Measurements from ENCODE around the gene GRPR.

GRPR gene

DNA sequence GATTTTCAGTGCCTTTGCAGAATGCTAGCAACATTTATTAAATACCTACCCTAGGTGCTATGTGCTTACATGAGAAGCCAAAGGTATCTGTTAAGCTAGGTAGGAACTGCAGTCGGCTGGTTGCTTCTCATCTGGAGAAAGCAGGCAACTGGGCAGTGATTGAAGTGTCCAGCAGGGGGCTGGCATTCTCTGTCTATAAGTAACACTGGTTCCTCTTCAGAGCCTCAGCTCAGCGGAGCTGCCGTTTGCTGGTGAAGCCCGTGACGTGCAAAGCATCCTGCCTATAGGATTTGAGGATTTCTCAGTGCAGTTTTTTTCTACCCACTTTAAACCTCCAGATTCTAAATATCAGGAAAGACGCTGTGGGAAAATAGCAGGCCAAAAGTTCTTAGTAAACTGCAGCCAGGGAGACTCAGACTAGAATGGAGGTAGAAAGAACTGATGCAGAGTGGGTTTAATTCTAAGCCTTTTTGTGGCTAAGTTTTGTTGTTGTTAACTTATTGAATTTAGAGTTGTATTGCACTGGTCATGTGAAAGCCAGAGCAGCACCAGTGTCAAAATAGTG, at the start of gene GRPR:
GRPR (plus strand) TSS at position 344 of the 565 bp plus-strand sequence. CDS start 389 bp downstream, outside the sequence.
- peak; percentile 78 for TF ChIP-seq CTCF (IDR thresholded peaks at IDR 0.05; ENCODE audit: low read depth, low read length)
- peak within 1 kb of the TSS; percentile 47 for H3K4me3 ChIP-seq (ENCODE audit: low read depth, low read length)

- H3K4me3 ChIP-seq (ENCODE audit: low read depth, low read length) = no peak overlapping the region
- TF ChIP-seq CTCF (IDR thresholded peaks at IDR 0.05; ENCODE audit: low read depth, low read length) = no peak
Measured at GRCh38 chrX:16075087-16075486, 48.3 kb upstream of the GRPR start.

GRCh38 chrX:16076834-16077233, 46.5 kb upstream of the GRPR start:
- no peak overlapping the region for H3K4me3 ChIP-seq (ENCODE audit: low read depth, low read length)
- TF ChIP-seq CTCF (IDR thresholded peaks at IDR 0.05; ENCODE audit: low read depth, low read length) = no peak

DNA sequence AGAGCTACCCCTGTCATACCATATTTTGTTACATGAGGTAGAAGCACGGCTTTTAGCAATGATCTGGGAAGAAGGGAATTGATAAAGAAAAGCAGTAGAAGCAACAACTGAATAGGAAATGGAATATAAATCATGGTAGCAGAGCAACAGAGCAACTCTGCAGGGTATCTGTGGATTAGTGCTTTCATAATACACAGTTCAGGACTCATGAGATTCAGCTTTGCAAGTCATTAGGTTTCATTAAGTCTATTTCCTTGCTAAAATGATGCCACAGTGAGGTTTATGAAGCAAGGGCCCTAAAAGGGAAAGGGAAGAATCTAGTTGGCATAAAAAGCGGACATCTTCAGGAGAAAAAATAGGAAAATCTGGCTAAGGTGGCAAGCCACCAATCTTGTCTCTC, 45.6 kb upstream of the GRPR start:
- H3K4me3 ChIP-seq (ENCODE audit: low read depth, low read length) = no peak overlapping the region
- no peak for TF ChIP-seq CTCF (IDR thresholded peaks at IDR 0.05; ENCODE audit: low read depth, low read length)

DNA sequence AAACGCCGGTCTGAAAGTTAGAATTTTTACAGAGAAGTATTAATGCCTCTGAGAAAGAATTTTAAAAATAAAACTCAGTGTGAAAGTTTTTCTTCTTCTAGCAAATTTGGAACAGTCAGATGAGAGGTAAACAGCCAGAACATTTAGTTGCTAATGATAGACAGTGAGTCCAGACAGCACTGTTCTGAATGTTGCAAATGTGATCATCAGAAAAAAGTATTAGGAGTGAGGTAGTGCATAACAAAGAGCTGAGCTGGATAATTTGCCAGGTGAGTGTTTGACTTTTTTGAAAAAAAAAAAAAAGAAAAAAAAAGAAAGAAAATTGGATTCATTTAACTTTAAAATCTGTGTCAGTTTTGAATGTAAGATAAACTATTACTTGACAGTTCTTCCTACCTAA, 42.0 kb upstream of the GRPR start:
- no peak overlapping the region for H3K4me3 ChIP-seq (ENCODE audit: low read depth, low read length)
- no peak for TF ChIP-seq CTCF (IDR thresholded peaks at IDR 0.05; ENCODE audit: low read depth, low read length)

- TF ChIP-seq CTCF (IDR thresholded peaks at IDR 0.05; ENCODE audit: low read depth, low read length) = no peak
- H3K4me3 ChIP-seq (ENCODE audit: low read depth, low read length) = no peak overlapping the region
Measured at GRCh38 chrX:16082470-16083085, 40.8 kb upstream of the GRPR start.

DNA sequence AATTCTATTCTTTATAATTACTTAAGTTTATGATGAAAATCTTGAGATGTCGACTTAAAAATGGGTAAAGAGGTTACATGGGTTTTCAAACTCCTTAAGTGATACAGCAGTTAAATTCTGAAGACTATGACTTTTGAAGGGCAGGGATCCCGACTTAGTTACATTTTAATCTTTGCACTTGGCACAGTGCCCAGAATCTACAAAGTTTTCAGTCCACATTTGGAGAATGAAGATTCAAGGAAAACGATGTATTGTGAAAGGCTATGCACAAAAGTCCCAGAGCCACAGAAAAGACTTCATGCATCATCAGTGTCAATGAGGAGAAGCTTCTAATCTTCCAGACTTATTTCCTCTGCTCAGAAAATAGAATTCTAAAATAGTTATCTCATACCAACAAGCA, 36.3 kb upstream of the GRPR start:
- no peak for TF ChIP-seq CTCF (IDR thresholded peaks at IDR 0.05; ENCODE audit: low read depth, low read length)
- no peak overlapping the region for H3K4me3 ChIP-seq (ENCODE audit: low read depth, low read length)

All from WI38 (cell line).